Vein endothelial cell (primary cell): ENCODE measurements around the gene MRPL57. TPM values are rescaled to one million over a fixed set of nuclear protein-coding genes. Genes with fewer than 3 reads are reported as not detected.

Experiments
- small RNA-seq: library from RNA; depleted of rRNA; stranded (forward); fragments of <200 nt; gene quantifications from one replicate; pipeline ENCODE3, GENCODE V24; 2012
- total RNA-seq: library from RNA; depleted of rRNA; stranded (reverse); fragments of >200 nt; gene quantifications from 2 replicates; pipeline ENCODE4 v1.2.3, GENCODE V29; 2012

The MRPL57 gene
- 16.1 and 17.6 TPM in 2 replicates for total RNA-seq

DNA sequence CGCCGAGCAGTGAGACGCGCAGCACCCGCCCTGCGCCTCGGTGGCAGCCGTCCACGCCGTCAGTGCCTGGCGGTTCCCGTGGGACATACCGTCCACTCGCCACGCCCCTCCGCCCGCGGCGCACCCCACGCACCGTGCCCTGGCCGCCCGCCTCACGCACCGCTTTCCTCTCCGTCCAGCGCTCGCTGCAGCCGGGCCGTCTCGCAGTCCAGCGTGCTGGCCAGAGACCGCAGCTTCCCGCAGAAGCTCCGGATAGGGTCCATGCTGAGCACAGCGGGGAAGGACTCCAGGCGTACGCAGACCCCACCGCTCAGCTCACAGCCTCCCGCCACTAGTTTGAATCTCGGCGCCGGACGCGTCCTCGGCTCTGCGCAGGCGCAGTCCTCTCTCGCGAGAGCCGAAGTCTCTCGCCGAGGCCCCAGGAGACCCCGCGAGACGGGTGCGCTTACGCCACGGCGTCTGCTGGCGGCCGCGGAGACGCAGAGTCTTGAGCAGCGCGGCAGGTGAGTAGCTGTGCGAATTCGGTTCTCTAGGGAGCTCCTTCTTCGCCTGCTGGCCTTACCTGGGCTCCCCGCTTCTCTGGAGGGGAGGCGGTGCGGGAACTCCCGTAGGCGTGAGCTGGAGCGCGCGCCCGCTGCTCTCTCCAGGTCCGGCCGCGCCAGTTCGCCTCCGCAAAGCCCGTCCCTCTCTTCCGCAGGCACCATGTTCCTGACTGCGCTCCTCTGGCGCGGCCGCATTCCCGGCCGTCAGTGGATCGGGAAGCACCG, at the start of gene MRPL57, which contains the start of gene SKA3:
MRPL57 (plus strand) TSS at position 444 of the 767 bp plus-strand sequence; CDS start at position 703, 259 bp downstream.
SKA3 (minus strand) TSS at position 338 of the 767 bp plus-strand sequence; CDS start at position 263, 75 bp downstream.

Small RNA genes lying within 50 kb of the gene (small RNA-seq; reads per million reads assigned to genes)
- gene AL158032.1 (not detected), gene RF00086 (not detected)

Other genes starting within 250 kb of the MRPL57 start
- 55.9 and 59.1 TPM in 2 replicates for gene LATS2, start 115.1 kb upstream of the MRPL57 start, total RNA-seq
- gene SAP18, start 36.5 kb upstream of the MRPL57 start, total RNA-seq = 27.1 and 37.1 TPM in 2 replicates
- gene SKA3, start 106 bp upstream of the MRPL57 start, total RNA-seq = 11.4 and 17.3 TPM in 2 replicates